HepG2 (cell line): ENCODE data around the gene CXXC5. TPM values are rescaled to one million over a fixed set of nuclear protein-coding genes. Genes with fewer than 3 reads are reported as not detected.

ENCODE experiments used
- ESRRA ChIP-seq: sonication (generic); formaldehyde crosslinking; IDR thresholded peaks from 2 replicates; pipeline ENCODE4 v1.5.1; 2020; ENCODE audit warnings: mild to moderate bottlenecking, low read depth, missing genetic modification reagents
- NCOA1 ChIP-seq: sonication (generic); formaldehyde crosslinking; IDR thresholded peaks from 2 replicates; pipeline ENCODE4 v1.9.0; 2021; ENCODE audit warnings: missing genetic modification reagents
- NCOR1 ChIP-seq: fragments of 200-600 bp; sonication (generic); IDR thresholded peaks from 2 replicates; pipeline ENCODE4 v1.7.0; 2017; ENCODE audit warnings: antibody characterized with exemption, low read length, borderline replicate concordance
- POLR2AphosphoS5 ChIP-seq: IDR thresholded peaks from 2 replicates; pipeline ENCODE4 v1.6.1; 2012; ENCODE audit warnings: low read depth, low read length
- RERE ChIP-seq: IDR thresholded peaks from 2 replicates; pipeline ENCODE4 v1.6.1; 2016; ENCODE audit warnings: low read depth, missing genetic modification reagents, missing compliant biosample characterization
- SAP130 ChIP-seq: IDR thresholded peaks from 2 replicates; pipeline ENCODE4 v1.6.1; 2016; ENCODE audit warnings: low read depth
- SMYD3 ChIP-seq: sonication (generic); formaldehyde crosslinking; IDR thresholded peaks from 2 replicates; pipeline ENCODE4 v1.8.1; 2023; ENCODE audit warnings: mild to moderate bottlenecking, missing genetic modification reagents
- SNAPC2 ChIP-seq: sonication (generic); formaldehyde crosslinking; IDR thresholded peaks from 2 replicates; pipeline ENCODE4 v1.8.1; 2022; ENCODE audit warnings: mild to moderate bottlenecking, missing genetic modification reagents
- SOX5 ChIP-seq: IDR thresholded peaks from 2 replicates; pipeline ENCODE4 v1.6.1; 2016; ENCODE audit warnings: borderline replicate concordance
- SP1 ChIP-seq, 2 experiments: fragments of 450-650 bp in 1 of 2; sonication (generic) in 1 of 2; formaldehyde crosslinking in 1 of 2; IDR thresholded peaks; 2 replicates each; pipeline versions ENCODE4 v1.4.0 to v1.6.1; 2016 to 2020; ENCODE audit warnings: missing genetic modification reagents in 1 of 2
- SP140L ChIP-seq: sonication (generic); formaldehyde crosslinking; IDR thresholded peaks from 2 replicates; pipeline ENCODE4 v1.4.0; 2020; ENCODE audit warnings: missing genetic modification reagents, borderline replicate concordance
- STAG1 ChIP-seq: sonication (generic); formaldehyde crosslinking; IDR thresholded peaks from 2 replicates; pipeline ENCODE4 v1.4.0; 2020; ENCODE audit warnings: missing genetic modification reagents
- ZBTB14 ChIP-seq: sonication (generic); formaldehyde crosslinking; IDR thresholded peaks from 2 replicates; pipeline ENCODE4 v1.4.0; 2020; ENCODE audit warnings: missing genetic modification reagents
- ZBTB21 ChIP-seq: sonication (generic); formaldehyde crosslinking; IDR thresholded peaks from 2 replicates; pipeline ENCODE4 v1.4.0; 2020; ENCODE audit warnings: missing genetic modification reagents
- ZNF235 ChIP-seq: sonication (generic); formaldehyde crosslinking; IDR thresholded peaks from 2 replicates; pipeline ENCODE4 v1.8.1; 2023; ENCODE audit warnings: mild to moderate bottlenecking, missing genetic modification reagents, borderline replicate concordance
- ZNF704 ChIP-seq: sonication (generic); formaldehyde crosslinking; IDR thresholded peaks from 2 replicates; pipeline ENCODE4 v1.8.1; 2023; ENCODE audit warnings: mild to moderate bottlenecking, inconsistent platforms, moderate library complexity, missing genetic modification reagents, borderline replicate concordance
- ZNF713 ChIP-seq: sonication (generic); formaldehyde crosslinking; IDR thresholded peaks from 2 replicates; pipeline ENCODE4 v1.4.0; 2020; ENCODE audit warnings: mild to moderate bottlenecking, missing genetic modification reagents
- ZNF781 ChIP-seq: sonication (generic); formaldehyde crosslinking; IDR thresholded peaks from 2 replicates; pipeline ENCODE4 v1.5.1; 2020; ENCODE audit warnings: borderline replicate concordance, mild to moderate bottlenecking, missing genetic modification reagents; ENCODE audit errors: not compliant biosample characterization
- ZSCAN22 ChIP-seq: sonication (generic); formaldehyde crosslinking; IDR thresholded peaks from 2 replicates; pipeline ENCODE4 v1.4.0; 2020; ENCODE audit warnings: mild to moderate bottlenecking, missing genetic modification reagents
- polyA plus RNA-seq, 8 experiments: library from polyadenylated mRNA; depleted of rRNA in 3 of 8; stranded (reverse) in 7 of 8; unstranded in 1 of 8; fragments of >200 nt; fragmentation: Illumina TruSeq in 4 of 8; extraction: Trizol in 4 of 8; gene quantifications; 2 replicates each; pipeline versions ENCODE4 v1.2.1 to v1.2.3, GENCODE V29; 2011 to 2016; ENCODE audit warnings: low read depth in 4 of 8, missing spikeins in 1 of 8, mixed read lengths in 1 of 8; ENCODE audit not compliant: insufficient read depth in 1 of 8
- total RNA-seq, 5 experiments: library from RNA; depleted of rRNA; stranded (reverse); fragments of >200 nt; fragmentation: Illumina TruSeq; extraction: Trizol; gene quantifications; 2 replicates each; pipeline ENCODE4 v1.2.3, GENCODE V29; 2016; ENCODE audit warnings: low read depth in 1 of 5

The CXXC5 gene
- total and polyA plus RNA-seq, 2 of the 13 experiments (the other 11 are each of a cell fraction or from before 2014, with no cell fraction given): 32.3 to 33.0 TPM

- TF ChIP-seq POLR2AphosphoS5: no peak
- TF ChIP-seq ZBTB14: 0 out of 2 replicates have a peak, but pooled peaks have one; percentile 18
- TF ChIP-seq ZNF713: no peak
- 0 out of 2 replicates have a peak, but pooled peaks have one; percentile 66 for TF ChIP-seq ZNF235 (CRISPR knock-in tag)
- TF ChIP-seq SNAPC2: no peak
- TF ChIP-seq SP1 (IDR thresholded peaks at IDR 0.05): no peak
- no peak for TF ChIP-seq SP1 (CRISPR knock-in tag; IDR thresholded peaks at IDR 0.05)
- no peak; the same call in 1 of the 2 replicates for TF ChIP-seq RERE (CRISPR knock-in tag)
- 0 out of 2 replicates have a peak, but pooled peaks have one; percentile 15 for TF ChIP-seq ESRRA (CRISPR knock-in tag)
- TF ChIP-seq SP140L: no peak
- peak; percentile 3; the same call in 1 of the 2 replicates for TF ChIP-seq STAG1
- TF ChIP-seq NCOA1 (CRISPR knock-in tag): no peak
- peak; percentile 15; the same call in 1 of the 2 replicates for TF ChIP-seq SOX5 (CRISPR knock-in tag)
- TF ChIP-seq SMYD3 (CRISPR knock-in tag): no peak
- TF ChIP-seq ZBTB21 (CRISPR knock-in tag): no peak
- TF ChIP-seq ZNF704 (CRISPR knock-in tag): no peak
- TF ChIP-seq SAP130 (CRISPR knock-in tag): peak; percentile 77
- TF ChIP-seq ZNF781 (CRISPR knock-in tag): no peak
- no peak for TF ChIP-seq ZSCAN22 (CRISPR knock-in tag)
- TF ChIP-seq NCOR1: peak; percentile 49; the same call in 1 of the 2 replicates
Measured at GRCh38 chr5:139708877-139709581, 60.9 kb downstream of the CXXC5 start (continued).
